T-helper 17 cell (primary cell): ENCODE measurements around the gene PAWR. TPM values are rescaled to one million over a fixed set of nuclear protein-coding genes. Genes with fewer than 3 reads are reported as not detected.
"Not testable (repeated sequence)": the region's sequence is repeated elsewhere in the genome, so short reads cannot be mapped to it uniquely, and the experiment has no call there.

Source experiments
- ATAC-seq: fragments of 150-1000 bp; cut with Tn5 transposase; 2 replicates; pipeline ENCODE4 v1.10.0; 2021; ENCODE audit warnings: mild to moderate bottlenecking, moderate library complexity
- DNase-seq, 3 donors: peaks; one replicate each; pipeline versions ENCODE4 v3.0.0 to v3.0.0-alpha.2; 2020 to 2021
- H3K9me3 ChIP-seq: one replicate; pipeline ENCODE4 v1.7.0; 2013; ENCODE audit warnings: low read length, mild to moderate bottlenecking; ENCODE audit not compliant: control insufficient read depth, poor library complexity, severe bottlenecking
- H3K27ac Mint-ChIP-seq: one replicate; pipeline ENCODE4 v1.8.0; 2022; ENCODE audit warnings: mild to moderate bottlenecking, moderate library complexity, mixed read lengths
- H3K27me3 Mint-ChIP-seq: one replicate; pipeline ENCODE4 v1.8.0; 2022; ENCODE audit warnings: mixed read lengths
- H3K36me3 Mint-ChIP-seq: one replicate; pipeline ENCODE4 v1.8.0; 2022; ENCODE audit warnings: low read depth, mixed read lengths
- H3K4me1 Mint-ChIP-seq: one replicate; pipeline ENCODE4 v1.8.0; 2022; ENCODE audit warnings: mild to moderate bottlenecking, mixed read lengths
- H3K4me3 Mint-ChIP-seq: one replicate; pipeline ENCODE4 v1.8.0; 2022; ENCODE audit warnings: mild to moderate bottlenecking, moderate library complexity, mixed read lengths
- total RNA-seq, 4 donors: library from RNA in 2 of 4; stranded (reverse) in 2 of 4; gene quantifications; one replicate each; pipeline ENCODE4 v1.2.3 and lab custom pipeline; 2022 to 2026

The PAWR gene
- total RNA-seq, 2 donors from 2014 or later, result 4.3 to 6.7 TPM

GRCh38 chr12:79557690-79558315 is 133.0 kb downstream of the PAWR start:
- Mint-ChIP-seq H3K27ac (no peak overlapping the region), H3K4me1 (no peaks in the 10 kb centered on the region), H3K36me3 (no peaks in the 10 kb centered on the region), H3K27me3 (no peaks in the 10 kb centered on the region), H3K4me3 (no peak overlapping the region)
- ATAC-seq, result no peak
- no peak for DNase-seq
- no peaks in the 10 kb centered on the region for H3K9me3 ChIP-seq

- Mint-ChIP-seq H3K4me1 (peaks cover 3% of the 10 kb centered on the region), H3K27me3 (peaks cover 7% of the 10 kb centered on the region), H3K27ac (no peak overlapping the region), H3K36me3 (no peaks in the 10 kb centered on the region), H3K4me3 (no peak overlapping the region)
- DNase-seq, result no peak
- ATAC-seq, result no peak
- no peaks in the 10 kb centered on the region for H3K9me3 ChIP-seq
These were observed 135.5 kb downstream of the PAWR start for GRCh38 chr12:79555028-79555925.

GRCh38 chr12:79553863-79554574 is 136.7 kb downstream of the PAWR start:
- no peaks in the 10 kb centered on the region for H3K9me3 ChIP-seq
- peaks cover 3% of the 10 kb centered on the region for H3K4me1 Mint-ChIP-seq
- H3K4me3 Mint-ChIP-seq, result no peak overlapping the region
- H3K27ac Mint-ChIP-seq, result no peak overlapping the region
- peaks cover 7% of the 10 kb centered on the region for H3K27me3 Mint-ChIP-seq
- DNase-seq (no peak), ATAC-seq (no peak)
- H3K36me3 Mint-ChIP-seq, result no peaks in the 10 kb centered on the region

- ATAC-seq (no peak), DNase-seq (no peak)
- Mint-ChIP-seq H3K27me3 (peaks cover 13% of the 10 kb centered on the region), H3K4me1 (peaks cover 3% of the 10 kb centered on the region), H3K4me3 (no peak overlapping the region), H3K27ac (no peak overlapping the region), H3K36me3 (no peaks in the 10 kb centered on the region)
- H3K9me3 ChIP-seq, result no peaks in the 10 kb centered on the region
These were observed 138.6 kb downstream of the PAWR start for GRCh38 chr12:79552192-79552591.

GRCh38 chr12:79549531-79550271 is 141.1 kb downstream of the PAWR start:
- no peak for ATAC-seq
- DNase-seq, result no peak
- Mint-ChIP-seq H3K27me3 (peaks cover 13% of the 10 kb centered on the region), H3K4me1 (peaks cover 3% of the 10 kb centered on the region), H3K27ac (no peak overlapping the region), H3K36me3 (no peaks in the 10 kb centered on the region), H3K4me3 (no peak overlapping the region)
- no peaks in the 10 kb centered on the region for H3K9me3 ChIP-seq

GRCh38 chr12:79548610-79548924 is 142.2 kb downstream of the PAWR start:
- Mint-ChIP-seq H3K27ac (no peak overlapping the region), H3K4me1 (peaks cover 3% of the 10 kb centered on the region), H3K27me3 (peaks cover 13% of the 10 kb centered on the region), H3K4me3 (no peak overlapping the region), H3K36me3 (no peaks in the 10 kb centered on the region)
- no peak for DNase-seq
- no peak for ATAC-seq
- H3K9me3 ChIP-seq, result no peaks in the 10 kb centered on the region

- peaks cover 13% of the 10 kb centered on the region for H3K27me3 Mint-ChIP-seq
- DNase-seq (no peak), ATAC-seq (no peak)
- H3K4me3 Mint-ChIP-seq, result no peak overlapping the region
- H3K9me3 ChIP-seq, result no peaks in the 10 kb centered on the region
- H3K27ac Mint-ChIP-seq, result no peak overlapping the region
- peaks cover 3% of the 10 kb centered on the region for H3K4me1 Mint-ChIP-seq
- H3K36me3 Mint-ChIP-seq, result no peaks in the 10 kb centered on the region
These were observed 142.8 kb downstream of the PAWR start for GRCh38 chr12:79547735-79548609.

- H3K9me3 ChIP-seq, result no peaks in the 10 kb centered on the region
- ATAC-seq (no peak), DNase-seq (no peak)
- Mint-ChIP-seq H3K4me1 (peaks cover 3% of the 10 kb centered on the region), H3K27me3 (peaks cover 13% of the 10 kb centered on the region), H3K36me3 (no peaks in the 10 kb centered on the region), H3K27ac (no peak overlapping the region), H3K4me3 (no peak overlapping the region)
These were observed 143.6 kb downstream of the PAWR start for GRCh38 chr12:79547044-79547734.

- no peaks in the 10 kb centered on the region for H3K9me3 ChIP-seq
- Mint-ChIP-seq H3K4me3 (no peak overlapping the region), H3K36me3 (no peaks in the 10 kb centered on the region), H3K27ac (no peak overlapping the region), H3K27me3 (peaks cover 13% of the 10 kb centered on the region), H3K4me1 (no peaks in the 10 kb centered on the region)
- DNase-seq, result no peak
- no peak for ATAC-seq
These were observed 144.2 kb downstream of the PAWR start for GRCh38 chr12:79546466-79547043.

GRCh38 chr12:79544439-79544838 is 146.3 kb downstream of the PAWR start:
- not testable (repeated sequence) for H3K36me3 Mint-ChIP-seq, H3K27ac Mint-ChIP-seq, H3K4me1 Mint-ChIP-seq, ATAC-seq, H3K4me3 Mint-ChIP-seq, H3K9me3 ChIP-seq, DNase-seq
- H3K27me3 Mint-ChIP-seq, result peaks cover 16% of the 10 kb centered on the region

GRCh38 chr12:79537675-79538074 is 153.1 kb downstream of the PAWR start:
- Mint-ChIP-seq H3K27me3 (peaks cover 9% of the 10 kb centered on the region), H3K27ac (no peak overlapping the region), H3K36me3 (peaks cover 2% of the 10 kb centered on the region), H3K4me1 (no peaks in the 10 kb centered on the region), H3K4me3 (no peak overlapping the region)
- DNase-seq, result no peak
- no peak for ATAC-seq
- H3K9me3 ChIP-seq, result no peaks in the 10 kb centered on the region

GRCh38 chr12:79535751-79536150 is 155.0 kb downstream of the PAWR start:
- DNase-seq (no peak), ATAC-seq (no peak)
- peaks cover 2% of the 10 kb centered on the region for H3K36me3 Mint-ChIP-seq
- no peak overlapping the region for H3K27ac Mint-ChIP-seq
- H3K27me3 Mint-ChIP-seq, result peaks cover 9% of the 10 kb centered on the region
- H3K9me3 ChIP-seq, result no peaks in the 10 kb centered on the region
- no peak overlapping the region for H3K4me3 Mint-ChIP-seq
- H3K4me1 Mint-ChIP-seq, result no peaks in the 10 kb centered on the region
